Tibial nerve (tissue), 4 donors: ENCODE data around the gene TMEM19.

Source experiments
- EP300 ChIP-seq, 2 donors: sonication (generic); formaldehyde crosslinking; IDR thresholded peaks; one replicate each; pipeline ENCODE4 v1.6.1; 2017; ENCODE audit warnings: antibody characterized with exemption in 2 of 2, mild to moderate bottlenecking in 1 of 2
- POLR2A ChIP-seq, 2 donors: fragments of 450-650 bp; IDR thresholded peaks; one replicate each; pipeline ENCODE4 v1.6.1; 2017; ENCODE audit warnings: antibody characterized with exemption in 2 of 2, mild to moderate bottlenecking in 2 of 2, moderate library complexity in 2 of 2
- TF ChIP-seq, protein P1 (sequence below), 5 experiments: fragments of 200-600 bp in 3 of 5; fragments of 450-650 bp in 2 of 5; sonication (generic) in 3 of 5; IDR thresholded peaks; one replicate each; pipeline ENCODE4 v1.5.1; 2016 to 2019; ENCODE audit warnings: antibody characterized with exemption in 5 of 5, mild to moderate bottlenecking in 3 of 5, moderate library complexity in 2 of 5

DNA sequence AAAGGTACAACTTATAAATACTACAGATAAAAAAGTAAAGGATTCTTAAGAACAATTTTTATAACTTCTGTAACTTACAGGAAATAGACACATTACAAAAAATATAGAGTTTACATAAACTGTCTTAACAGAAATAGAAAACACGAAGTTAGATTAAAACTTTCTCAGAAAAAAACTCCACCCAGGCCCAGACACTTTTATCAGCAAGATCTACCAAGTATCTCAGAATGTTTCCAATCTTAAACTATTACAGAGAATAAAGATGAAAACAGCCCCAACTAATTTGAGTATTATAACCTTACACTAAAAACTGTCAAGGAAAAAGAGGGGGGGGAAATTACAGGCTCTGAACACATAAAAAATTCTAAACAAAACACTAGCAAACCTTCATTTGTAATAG is 30.4 kb upstream of the TMEM19 start:
- TF ChIP-seq, protein P1, sequence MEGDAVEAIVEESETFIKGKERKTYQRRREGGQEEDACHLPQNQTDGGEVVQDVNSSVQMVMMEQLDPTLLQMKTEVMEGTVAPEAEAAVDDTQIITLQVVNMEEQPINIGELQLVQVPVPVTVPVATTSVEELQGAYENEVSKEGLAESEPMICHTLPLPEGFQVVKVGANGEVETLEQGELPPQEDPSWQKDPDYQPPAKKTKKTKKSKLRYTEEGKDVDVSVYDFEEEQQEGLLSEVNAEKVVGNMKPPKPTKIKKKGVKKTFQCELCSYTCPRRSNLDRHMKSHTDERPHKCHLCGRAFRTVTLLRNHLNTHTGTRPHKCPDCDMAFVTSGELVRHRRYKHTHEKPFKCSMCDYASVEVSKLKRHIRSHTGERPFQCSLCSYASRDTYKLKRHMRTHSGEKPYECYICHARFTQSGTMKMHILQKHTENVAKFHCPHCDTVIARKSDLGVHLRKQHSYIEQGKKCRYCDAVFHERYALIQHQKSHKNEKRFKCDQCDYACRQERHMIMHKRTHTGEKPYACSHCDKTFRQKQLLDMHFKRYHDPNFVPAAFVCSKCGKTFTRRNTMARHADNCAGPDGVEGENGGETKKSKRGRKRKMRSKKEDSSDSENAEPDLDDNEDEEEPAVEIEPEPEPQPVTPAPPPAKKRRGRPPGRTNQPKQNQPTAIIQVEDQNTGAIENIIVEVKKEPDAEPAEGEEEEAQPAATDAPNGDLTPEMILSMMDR (IDR thresholded peaks at IDR 0.05) = no peak
- TF ChIP-seq POLR2A (IDR thresholded peaks at IDR 0.05) (no peak), EP300 (IDR thresholded peaks at IDR 0.05) (no peak)
